GM21576 (cell line): ENCODE results near the gene RBM19.

Source experiments
- ATAC-seq: cut with Tn5 transposase; IDR thresholded peaks from one replicate; pipeline ENCODE4 v1.9.1; 2021; ENCODE audit warnings: mild to moderate bottlenecking, moderate library complexity; ENCODE audit not compliant: unreplicated experiment

RBM19 gene

GRCh38 chr12:113957627-113958026 lies 8.5 kb downstream of the RBM19 start:
- ATAC-seq, result no peak

DNA sequence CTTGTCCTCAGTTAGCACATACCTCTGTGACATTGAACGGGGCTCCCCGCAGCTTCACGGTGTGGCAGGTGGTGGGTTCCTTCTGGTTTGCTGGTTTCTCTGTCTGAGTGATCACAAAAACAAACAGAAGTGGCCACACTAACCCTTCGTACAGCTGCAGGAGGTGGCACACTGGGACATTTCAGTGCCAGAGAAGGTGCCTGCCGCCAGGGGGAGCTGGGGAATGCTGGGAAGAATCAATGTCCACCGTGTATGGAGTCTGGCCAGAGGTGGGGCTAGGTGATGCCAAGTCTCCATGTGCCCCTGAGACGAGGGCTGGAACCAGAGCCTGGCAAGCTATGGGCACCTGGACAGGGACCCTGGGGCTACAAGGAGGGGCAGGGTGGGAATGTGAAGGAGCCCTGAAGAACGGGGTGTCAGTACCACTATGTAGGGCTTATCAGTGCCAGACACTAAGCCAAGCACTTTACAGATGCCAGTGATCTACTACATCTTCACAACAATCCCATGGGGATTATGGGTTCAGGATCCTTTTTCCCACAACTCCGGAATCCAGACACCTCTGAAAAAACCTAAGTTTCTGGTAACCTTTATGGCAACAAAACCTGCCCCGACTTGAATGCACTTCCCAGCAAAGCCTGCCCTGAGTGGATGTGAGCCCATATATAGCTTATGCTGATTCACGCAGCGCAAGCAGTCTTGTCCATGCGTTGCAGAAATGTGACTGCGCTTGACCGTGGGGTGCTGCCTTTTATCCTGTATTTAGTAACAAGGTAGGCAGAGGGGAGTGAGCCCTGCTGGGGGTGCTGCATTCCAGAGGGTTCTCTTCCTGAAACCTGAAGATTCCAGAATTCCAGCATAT lies 10.8 kb downstream of the RBM19 start:
- no peak for ATAC-seq

DNA sequence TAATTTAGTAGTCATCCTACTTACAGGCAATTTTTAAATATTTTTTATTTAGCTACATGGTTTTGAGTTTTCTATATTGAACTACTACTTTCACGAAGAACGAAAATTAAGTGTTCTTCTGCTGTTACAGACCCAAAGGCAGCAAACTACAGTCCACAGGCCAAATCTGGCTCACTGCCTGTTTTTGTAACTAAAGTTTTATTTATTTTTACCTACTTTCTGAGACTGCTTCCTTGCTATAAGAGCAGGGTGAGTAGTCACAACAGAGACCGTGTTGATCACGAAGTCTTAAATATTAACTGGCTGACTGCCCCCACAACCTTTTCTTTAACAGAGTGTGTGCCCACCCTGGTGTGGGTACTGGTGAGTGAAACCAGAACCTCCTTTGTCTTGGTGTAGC lies 11.6 kb downstream of the RBM19 start:
- no peak for ATAC-seq

GRCh38 chr12:113950873-113951272 lies 15.3 kb downstream of the RBM19 start:
- ATAC-seq, result no peak

DNA sequence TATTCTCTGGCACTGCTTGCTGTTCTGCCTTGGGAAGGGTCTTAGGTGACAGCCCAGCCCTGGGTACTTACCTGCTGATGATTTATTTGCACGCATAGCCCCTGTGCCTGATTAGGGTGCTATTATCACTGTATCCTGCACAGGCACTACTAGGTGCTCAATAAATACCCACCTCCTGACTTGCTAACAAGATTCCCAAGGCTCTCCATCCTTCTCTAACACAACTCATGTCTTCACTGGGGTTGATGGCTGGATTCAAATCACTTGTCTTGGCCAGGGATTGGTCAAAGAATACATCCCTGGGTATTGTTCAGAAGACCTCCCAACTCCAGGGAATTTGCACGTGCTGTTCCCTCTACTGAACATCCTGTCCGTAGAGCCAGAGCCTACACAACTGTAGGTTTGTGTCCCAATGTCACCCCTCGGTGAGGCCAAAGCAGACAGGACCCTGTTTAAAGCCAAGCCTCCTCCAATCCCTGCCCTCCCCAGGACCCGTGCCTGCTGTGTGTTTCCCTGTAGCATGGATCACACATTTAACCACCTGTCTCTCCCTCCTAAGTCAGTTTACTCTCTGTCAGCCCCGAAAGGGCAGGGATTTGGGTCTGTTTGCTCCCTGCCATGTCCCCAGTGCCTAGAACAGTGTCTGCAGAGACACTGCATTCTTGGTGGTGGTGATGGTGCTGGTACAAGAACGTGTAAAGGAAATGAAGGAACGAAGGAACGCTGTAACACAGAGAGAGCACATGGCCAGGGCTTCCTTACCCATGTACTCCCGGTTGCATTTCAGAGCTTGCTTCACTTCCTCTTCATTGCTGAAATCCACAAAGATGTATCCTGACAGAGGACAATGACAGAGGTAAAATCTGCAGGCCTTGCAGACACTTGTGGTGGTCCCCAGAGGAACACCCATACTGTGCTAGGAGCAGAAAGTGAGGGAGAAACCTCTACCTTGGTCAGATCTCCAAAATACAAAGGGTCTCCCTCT lies 16.5 kb downstream of the RBM19 start:
- no peak for ATAC-seq

DNA sequence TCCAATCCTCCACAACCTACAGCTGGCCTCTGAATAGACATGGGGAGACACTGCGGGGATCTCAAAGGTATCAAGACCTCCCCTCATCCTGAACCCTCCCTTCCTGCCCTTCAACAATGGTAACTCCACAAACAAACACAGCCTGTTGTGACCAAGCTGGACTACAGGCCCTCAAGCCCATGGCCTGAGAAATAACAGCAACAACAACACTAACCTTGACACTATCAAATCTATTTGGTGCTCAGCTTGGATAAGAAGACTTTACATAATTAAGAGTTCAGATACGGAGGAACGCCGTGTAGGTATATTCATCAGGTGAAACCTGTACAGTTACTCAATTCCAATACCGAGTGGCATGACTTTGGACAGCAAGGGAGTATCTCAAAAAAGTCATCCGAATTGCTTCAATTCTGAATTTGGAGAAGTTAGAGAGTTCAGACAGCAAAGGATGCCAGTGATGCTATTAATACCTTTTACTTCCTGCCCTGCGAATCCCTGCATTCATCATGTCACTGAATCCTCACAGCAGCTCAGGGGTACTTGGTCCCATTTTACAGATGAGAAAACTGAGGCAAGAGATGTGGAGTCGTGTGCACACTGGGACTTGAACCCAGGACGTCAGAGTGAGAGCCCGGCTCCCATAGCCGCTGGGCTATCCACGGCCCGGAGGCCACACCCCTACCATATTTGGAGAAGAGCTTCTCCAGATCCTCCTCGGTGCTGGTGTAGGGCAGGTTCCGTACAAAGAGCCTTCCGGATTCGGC lies 17.8 kb downstream of the RBM19 start:
- ATAC-seq, result no peak

DNA sequence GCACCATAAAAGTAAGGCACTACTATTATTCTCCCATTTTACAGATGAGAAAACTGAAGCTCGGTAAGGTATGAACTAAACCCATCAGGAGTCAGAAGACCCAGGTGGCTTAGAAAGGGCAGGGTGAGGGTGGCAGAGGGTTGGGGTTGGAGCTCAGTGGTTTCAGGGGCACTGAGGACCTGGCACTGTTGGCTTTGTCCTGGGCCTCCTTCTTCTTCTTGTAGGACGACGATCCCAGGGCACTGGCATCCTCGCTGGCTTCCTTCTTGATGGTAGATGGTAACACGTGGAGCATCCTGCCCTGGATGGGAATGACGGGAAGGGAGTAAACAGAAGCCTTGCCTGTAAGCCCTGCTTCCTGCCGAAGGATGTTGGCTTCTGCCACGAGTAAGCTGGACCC lies 19.9 kb downstream of the RBM19 start:
- no peak for ATAC-seq

- no peak for ATAC-seq
Observed at GRCh38 chr12:113945174-113946173, 20.7 kb downstream of the RBM19 start.

DNA sequence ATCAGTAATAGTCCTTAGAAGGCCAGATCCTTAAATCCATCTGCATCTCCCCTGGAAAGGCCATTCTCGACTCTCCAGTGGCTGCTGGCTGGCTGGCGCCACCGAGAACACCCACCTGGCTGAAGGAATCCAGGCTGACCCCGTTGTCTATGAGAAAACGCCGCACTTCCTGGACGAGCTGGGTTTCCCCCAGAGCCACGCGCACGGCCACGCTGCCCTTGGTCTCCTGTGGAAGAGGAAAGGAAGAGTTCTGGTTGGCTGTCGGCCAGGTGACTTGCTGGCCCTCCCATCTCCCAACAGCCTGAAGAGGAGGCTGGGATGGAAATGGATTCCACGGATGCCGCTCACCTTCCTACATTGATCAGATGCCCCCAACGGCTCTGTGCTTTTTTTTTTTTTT lies 23.9 kb downstream of the RBM19 start:
- no peak for ATAC-seq

DNA sequence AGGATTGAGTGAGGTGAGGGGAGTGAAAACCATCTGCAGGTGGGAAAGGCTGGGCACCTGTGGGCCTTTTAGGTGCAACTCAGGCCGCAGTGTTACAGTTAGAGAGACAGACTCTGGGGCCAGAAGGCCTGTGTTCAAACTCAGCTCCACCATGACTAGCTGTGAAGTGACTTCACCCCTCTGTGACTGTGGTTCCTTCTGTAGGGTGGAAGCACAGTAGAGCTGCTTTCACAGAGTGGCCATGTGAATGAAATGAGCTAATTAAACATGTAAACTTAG lies 25.0 kb downstream of the RBM19 start:
- no peak for ATAC-seq

DNA sequence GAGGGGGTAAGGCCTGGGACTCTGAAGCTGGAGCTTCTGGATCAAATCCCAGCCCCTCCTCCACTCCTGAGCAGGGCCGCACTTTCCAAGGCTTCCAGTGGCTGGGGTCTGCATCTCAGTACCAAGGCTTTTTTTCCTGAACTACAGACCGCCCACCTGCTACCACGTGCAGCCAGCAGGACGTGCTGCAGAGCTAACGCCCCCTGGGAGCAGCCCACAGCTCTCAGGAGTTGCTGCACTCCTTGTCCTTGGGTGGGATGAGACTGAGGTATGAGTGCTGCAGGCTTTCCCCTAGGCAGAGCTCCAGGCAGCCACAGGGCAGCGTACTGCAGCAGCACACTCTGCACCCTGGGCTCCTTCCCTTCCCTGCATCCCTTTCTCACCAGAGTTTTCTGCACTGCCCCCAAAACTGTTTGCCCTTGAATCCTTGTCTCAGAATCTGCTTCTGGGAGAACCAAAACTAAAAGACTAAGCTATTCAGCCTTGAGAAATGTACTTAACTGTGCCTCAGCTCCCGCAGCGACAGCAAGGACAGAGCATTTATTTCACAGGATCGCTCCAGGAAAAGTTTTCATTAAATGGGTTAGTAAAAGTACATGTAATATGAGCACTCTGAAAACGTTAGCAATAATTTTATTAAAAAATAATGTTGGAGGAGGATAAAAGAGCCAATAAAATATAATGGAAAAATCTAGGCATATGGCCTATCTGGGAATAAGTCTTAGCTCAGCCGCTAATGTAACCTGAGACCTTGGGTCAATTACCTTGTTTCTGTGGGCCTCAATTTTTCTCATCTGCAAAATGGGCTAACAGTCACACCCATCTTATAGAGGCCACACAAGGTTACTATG lies 25.5 kb downstream of the RBM19 start:
- ATAC-seq, result no peak

DNA sequence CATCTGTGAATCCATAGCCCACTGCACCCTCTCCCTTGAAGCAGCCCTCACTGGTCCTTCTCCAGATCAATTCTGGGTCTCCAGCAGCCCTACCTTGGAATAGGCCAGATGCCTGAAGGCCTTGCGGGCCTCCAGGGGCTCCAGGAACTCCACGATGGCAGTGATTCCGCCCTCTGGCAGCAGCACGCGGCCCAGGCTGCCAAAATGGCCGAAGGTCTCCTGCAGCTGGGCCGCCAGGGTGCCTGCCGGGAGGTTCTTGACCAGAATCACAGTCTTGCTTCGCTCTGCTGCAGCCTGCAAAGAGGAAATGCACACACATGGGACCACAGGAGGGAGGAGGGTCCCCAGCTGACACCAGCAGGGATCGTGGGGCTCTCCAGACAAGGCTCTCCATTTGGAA lies 26.3 kb downstream of the RBM19 start:
- no peak for ATAC-seq

DNA sequence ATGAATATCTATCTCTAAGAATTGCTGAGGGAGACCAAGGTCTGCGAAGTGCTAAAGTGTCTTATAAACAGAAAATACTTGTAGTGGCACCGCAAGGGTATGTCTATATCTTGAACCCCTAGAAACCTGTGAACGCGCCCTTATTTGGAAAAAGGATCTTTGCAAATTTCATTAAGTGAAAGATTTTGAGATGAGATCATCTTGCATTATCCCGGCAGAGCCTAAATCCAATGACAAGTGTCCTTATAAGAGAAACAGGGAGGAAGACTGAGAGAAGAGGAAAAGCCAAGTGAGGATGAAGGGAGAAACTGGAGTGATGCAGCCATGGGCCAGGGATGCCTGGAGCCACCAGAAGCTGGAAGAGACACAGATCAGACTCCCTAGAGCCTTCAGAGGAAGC lies 27.7 kb downstream of the RBM19 start:
- no peak for ATAC-seq

GRCh38 chr12:113936460-113936859 lies 29.7 kb downstream of the RBM19 start:
- no peak for ATAC-seq

DNA sequence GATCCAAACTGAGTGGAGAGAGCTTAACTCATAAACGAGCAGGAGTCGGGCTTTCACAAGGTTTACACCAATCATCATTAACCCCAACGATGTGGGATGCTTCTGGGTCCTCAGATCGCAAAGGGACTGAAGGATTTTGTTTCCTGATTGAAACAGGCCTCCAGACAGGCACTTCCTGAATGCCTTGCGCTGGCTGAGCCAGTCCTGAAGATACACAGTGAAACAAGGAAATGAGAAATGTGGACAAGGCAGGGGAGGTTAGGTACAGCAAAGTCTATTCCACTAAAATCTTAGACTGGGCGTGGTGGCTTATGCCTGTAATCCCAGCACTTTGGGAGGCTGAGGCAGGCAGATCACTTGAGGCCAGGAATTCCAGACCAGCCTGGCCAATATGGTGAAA lies 30.7 kb downstream of the RBM19 start:
- ATAC-seq, result no peak

DNA sequence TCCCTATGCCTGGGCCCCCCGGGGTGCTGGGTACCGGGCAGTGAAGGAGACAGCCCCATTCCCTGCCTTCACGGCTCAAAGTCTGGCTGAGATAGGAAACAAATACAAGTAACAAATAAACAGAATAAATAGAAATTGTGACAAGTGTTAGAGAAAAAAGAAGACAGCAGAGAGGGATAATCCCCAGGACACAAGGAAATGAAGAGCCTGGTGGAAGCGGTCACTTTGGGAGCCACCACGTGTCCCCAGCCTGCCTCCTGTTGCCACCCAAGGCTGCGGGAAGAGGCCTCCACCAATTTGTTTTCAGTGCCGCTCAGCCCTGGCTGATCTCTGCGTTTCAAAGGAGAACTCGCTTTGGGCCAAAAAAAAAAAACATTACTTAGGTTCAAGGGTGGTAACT lies 31.2 kb downstream of the RBM19 start:
- ATAC-seq, result no peak

GRCh38 chr12:113934060-113934814 lies 31.9 kb downstream of the RBM19 start:
- ATAC-seq, result no peak

GRCh38 chr12:113933201-113933786 lies 32.8 kb downstream of the RBM19 start:
- ATAC-seq, result no peak
